ENCODE results near the gene RGS2.

- TF ChIP-seq POLR2A (IDR thresholded peaks at IDR 0.05; ENCODE audit: low read length) (no peak), GATA1 (IDR thresholded peaks at IDR 0.05; ENCODE audit: low read depth, low read length) (no peak)
These were observed 12.5 kb downstream of the RGS2 start for GRCh38 chr1:192821296-192821695.

Measured in erythroblast (primary cell).